A549 (cell line): ENCODE results near the gene DCLK2. TPM values are rescaled to one million over a fixed set of nuclear protein-coding genes. Genes with fewer than 3 reads are reported as not detected.

Source experiments
- ATAC-seq, 2 experiments: fragments of 200-7000 bp in 1 of 2; fragments of >200 bp in 1 of 2; cut with Nextera tagmentation in 1 of 2; cut with Tn5 transposase in 1 of 2; 3 replicates each; pipeline versions ENCODE4 v1.8.0 to v1.9.1; 2018 to 2020; ENCODE audit warnings: mild to moderate bottlenecking in 1 of 2, moderate library complexity in 1 of 2
- CTCF ChIA-PET: fragments of 300-600 bp; sonication (Branson Sonifier 250); formaldehyde crosslinking; extraction: SDS; loops from one replicate; lab custom pipeline; 2021; ENCODE audit warnings: antibody characterized with exemption, inconsistent platforms; lab: Yijun Ruan, JAX
- POLR2A ChIA-PET: fragments of 350-600 bp; formaldehyde crosslinking; extraction: SDS; loops from one replicate; lab custom pipeline; 2021; ENCODE audit warnings: antibody characterized with exemption, inconsistent platforms; lab: Yijun Ruan, JAX
- DNase-seq, 2 experiments: peaks; one replicate each; pipeline versions ENCODE4 v3.0.0 to v3.0.0-alpha.2; 2011 to 2016; ENCODE audit warnings: low read depth in 1 of 2, low spot score in 1 of 2
- FAIRE-seq: peaks from 2 replicates; lab custom pipeline; 2011; peaks lifted over from hg19 to GRCh38; lab: Jason Lieb, UNC
- H3K27ac ChIP-seq, 2 experiments: fragments of >200 bp; sonication (Bioruptor Twin); formaldehyde crosslinking; 3 replicates each; pipeline ENCODE4 v1.5.1; 2016 to 2017
- H3K4me1 ChIP-seq: fragments of >200 bp; sonication (Bioruptor Twin); formaldehyde crosslinking; 3 replicates; pipeline ENCODE4 v1.6.1; 2016
- H3K4me2 ChIP-seq: fragments of >200 bp; sonication (Bioruptor Twin); formaldehyde crosslinking; 3 replicates; pipeline ENCODE4 v1.6.1; 2016
- H3K4me3 ChIP-seq: fragments of >200 bp; sonication (Bioruptor Twin); formaldehyde crosslinking; 3 replicates; pipeline ENCODE4 v1.5.1; 2016
- H3K9me3 ChIP-seq: fragments of >200 bp; sonication (Bioruptor Twin); formaldehyde crosslinking; 3 replicates; pipeline ENCODE4 v1.6.1; 2016
- ATOH8 ChIP-seq: fragments of 250-450 bp; sonication (Bioruptor Pico); IDR thresholded peaks from 2 replicates; pipeline ENCODE4 v1.5.0; 2020; ENCODE audit warnings: low read depth, mild to moderate bottlenecking, moderate library complexity
- BHLHE40 ChIP-seq: IDR thresholded peaks from 2 replicates; pipeline ENCODE4 v1.6.1; 2012; ENCODE audit warnings: low read depth, low read length, inconsistent platforms
- CBX2 ChIP-seq: fragments of 200-600 bp; sonication (generic); IDR thresholded peaks from 2 replicates; pipeline ENCODE4 v1.6.1; 2016; ENCODE audit warnings: low read depth, mild to moderate bottlenecking, borderline replicate concordance
- CBX8 ChIP-seq: fragments of 200-600 bp; sonication (generic); IDR thresholded peaks from 2 replicates; pipeline ENCODE4 v1.6.1; 2016
- CEBPB ChIP-seq, 2 experiments: fragments of >200 bp in 1 of 2; sonication (Bioruptor Twin) in 1 of 2; formaldehyde crosslinking in 1 of 2; IDR thresholded peaks; 2 replicates each; pipeline ENCODE4 v1.6.1; 2012 to 2016
- CHD4 ChIP-seq: fragments of 200-600 bp; sonication (generic); IDR thresholded peaks from 2 replicates; pipeline ENCODE4 v1.6.1; 2016; ENCODE audit warnings: antibody characterized with exemption, mild to moderate bottlenecking, borderline replicate concordance
- EP300 ChIP-seq, 2 experiments: fragments of >200 bp; sonication (Bioruptor Twin); formaldehyde crosslinking; IDR thresholded peaks; 2 replicates in 1 of 2; 3 replicates in 1 of 2; pipeline ENCODE4 v1.6.1; 2016 to 2017
- ESRRA ChIP-seq: fragments of 150-350 bp; IDR thresholded peaks from 2 replicates; pipeline ENCODE4 v1.6.1; 2014; ENCODE audit warnings: mild to moderate bottlenecking, low read length, borderline replicate concordance
- FOSB ChIP-seq: fragments of 250-450 bp; sonication (Bioruptor Pico); IDR thresholded peaks from 2 replicates; pipeline ENCODE4 v1.5.0; 2020; ENCODE audit warnings: mild to moderate bottlenecking, moderate library complexity
- GATA3 ChIP-seq: IDR thresholded peaks from 2 replicates; pipeline ENCODE4 v1.6.1; 2012; ENCODE audit warnings: borderline replicate concordance
- HES2 ChIP-seq: fragments of >200 bp; sonication (Bioruptor Twin); formaldehyde crosslinking; IDR thresholded peaks from 2 replicates; pipeline ENCODE4 v1.6.1; 2016
- HOXA7 ChIP-seq: fragments of 250-450 bp; sonication (Bioruptor Pico); IDR thresholded peaks from 2 replicates; pipeline ENCODE4 v1.5.0; 2020; ENCODE audit warnings: mild to moderate bottlenecking, moderate library complexity
- JUN ChIP-seq, 2 experiments: fragments of >200 bp; sonication (Bioruptor Twin); formaldehyde crosslinking; IDR thresholded peaks; 2 replicates in 1 of 2; 3 replicates in 1 of 2; pipeline ENCODE4 v1.6.1; 2016 to 2017
- KDM1A ChIP-seq: fragments of 200-600 bp; sonication (generic); IDR thresholded peaks from 2 replicates; pipeline ENCODE4 v1.6.1; 2016; ENCODE audit warnings: low read depth, mild to moderate bottlenecking
- KDM5A ChIP-seq: fragments of 200-600 bp; sonication (generic); IDR thresholded peaks from 2 replicates; pipeline ENCODE4 v1.6.1; 2016; ENCODE audit warnings: antibody characterized with exemption, mild to moderate bottlenecking
- MAZ ChIP-seq: fragments of 150-350 bp; IDR thresholded peaks from 2 replicates; pipeline ENCODE4 v1.6.1; 2014; ENCODE audit warnings: antibody characterized with exemption, low read depth, low read length, borderline replicate concordance
- PHF8 ChIP-seq: fragments of 200-600 bp; sonication (generic); IDR thresholded peaks from 2 replicates; pipeline ENCODE4 v1.6.1; 2016; ENCODE audit warnings: low read depth, mild to moderate bottlenecking, antibody characterized with exemption, moderate library complexity, borderline replicate concordance
- RAD21 ChIP-seq, 2 experiments: fragments of >200 bp in 1 of 2; sonication (Bioruptor Twin) in 1 of 2; formaldehyde crosslinking in 1 of 2; IDR thresholded peaks in 1 of 2; conservative IDR thresholded peaks in 1 of 2; 2 replicates in 1 of 2; 3 replicates in 1 of 2; pipeline ENCODE4 v1.6.1; 2012 to 2018; ENCODE audit warnings: inconsistent platforms in 1 of 2
- RARB ChIP-seq: fragments of 250-450 bp; sonication (Bioruptor Pico); IDR thresholded peaks from 2 replicates; pipeline ENCODE4 v1.8.0; 2021; ENCODE audit warnings: mild to moderate bottlenecking, moderate library complexity
- TP53 ChIP-seq: fragments of 250-450 bp; sonication (Bioruptor Pico); IDR thresholded peaks from 2 replicates; pipeline ENCODE4 v1.5.0; 2021; ENCODE audit warnings: mild to moderate bottlenecking, moderate library complexity
- ZFP36 ChIP-seq: fragments of 450-650 bp; IDR thresholded peaks from 2 replicates; pipeline ENCODE4 v1.6.1; 2014; ENCODE audit warnings: borderline replicate concordance; ENCODE audit not compliant: partially characterized antibody
- WGBS: methylation state at CpG from one replicate; pipeline ENCODE4 v1.1.6; 2017; ENCODE audit errors: missing lambda C conversion rate; 5-methylcytosine and 5-hydroxymethylcytosine counted together
- polyA plus RNA-seq, 4 experiments: library from polyadenylated mRNA; depleted of rRNA in 3 of 4; stranded (reverse); fragments of >200 nt; fragmentation: RNase III in 1 of 4; extraction: RNeasy Plus Mini Kit Qiagen cat#74134 plus additional on column Dnase treatment in 1 of 4; gene quantifications; 2 replicates in 3 of 4; 3 replicates in 1 of 4; pipeline ENCODE4 v1.2.3, GENCODE V29; 2011 to 2017
- TF ChIP-seq, protein P1 (sequence below): fragments of 200-600 bp; sonication (generic); IDR thresholded peaks from 2 replicates; pipeline ENCODE4 v1.6.1; 2016; ENCODE audit warnings: antibody characterized with exemption, mild to moderate bottlenecking, moderate library complexity
- TF ChIP-seq, protein P2 (sequence below): fragments of >200 bp; sonication (Bioruptor Twin); formaldehyde crosslinking; IDR thresholded peaks from 3 replicates; pipeline ENCODE4 v1.6.1; 2016
- TF ChIP-seq, protein P3 (sequence below): fragments of 150-350 bp; IDR thresholded peaks from 2 replicates; pipeline ENCODE4 v1.6.1; 2014; ENCODE audit warnings: low read depth, mild to moderate bottlenecking, low read length
- TF ChIP-seq, protein P4 (sequence below): IDR thresholded peaks from 2 replicates; pipeline ENCODE4 v1.6.1; 2012

Gene DCLK2
- polyA plus RNA-seq, 2 of the 4 experiments (the other 2 are of a cell fraction) = 8.1 to 11.6 TPM

GRCh38 chr4:150087006-150087405, 8.8 kb downstream of the DCLK2 start:
- no peak for TF ChIP-seq RARB
- TF ChIP-seq, protein P1, sequence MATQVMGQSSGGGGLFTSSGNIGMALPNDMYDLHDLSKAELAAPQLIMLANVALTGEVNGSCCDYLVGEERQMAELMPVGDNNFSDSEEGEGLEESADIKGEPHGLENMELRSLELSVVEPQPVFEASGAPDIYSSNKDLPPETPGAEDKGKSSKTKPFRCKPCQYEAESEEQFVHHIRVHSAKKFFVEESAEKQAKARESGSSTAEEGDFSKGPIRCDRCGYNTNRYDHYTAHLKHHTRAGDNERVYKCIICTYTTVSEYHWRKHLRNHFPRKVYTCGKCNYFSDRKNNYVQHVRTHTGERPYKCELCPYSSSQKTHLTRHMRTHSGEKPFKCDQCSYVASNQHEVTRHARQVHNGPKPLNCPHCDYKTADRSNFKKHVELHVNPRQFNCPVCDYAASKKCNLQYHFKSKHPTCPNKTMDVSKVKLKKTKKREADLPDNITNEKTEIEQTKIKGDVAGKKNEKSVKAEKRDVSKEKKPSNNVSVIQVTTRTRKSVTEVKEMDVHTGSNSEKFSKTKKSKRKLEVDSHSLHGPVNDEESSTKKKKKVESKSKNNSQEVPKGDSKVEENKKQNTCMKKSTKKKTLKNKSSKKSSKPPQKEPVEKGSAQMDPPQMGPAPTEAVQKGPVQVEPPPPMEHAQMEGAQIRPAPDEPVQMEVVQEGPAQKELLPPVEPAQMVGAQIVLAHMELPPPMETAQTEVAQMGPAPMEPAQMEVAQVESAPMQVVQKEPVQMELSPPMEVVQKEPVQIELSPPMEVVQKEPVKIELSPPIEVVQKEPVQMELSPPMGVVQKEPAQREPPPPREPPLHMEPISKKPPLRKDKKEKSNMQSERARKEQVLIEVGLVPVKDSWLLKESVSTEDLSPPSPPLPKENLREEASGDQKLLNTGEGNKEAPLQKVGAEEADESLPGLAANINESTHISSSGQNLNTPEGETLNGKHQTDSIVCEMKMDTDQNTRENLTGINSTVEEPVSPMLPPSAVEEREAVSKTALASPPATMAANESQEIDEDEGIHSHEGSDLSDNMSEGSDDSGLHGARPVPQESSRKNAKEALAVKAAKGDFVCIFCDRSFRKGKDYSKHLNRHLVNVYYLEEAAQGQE = no peak
- TF ChIP-seq RAD21 (conservative IDR thresholded peaks at IDR 0.05 in 1 of 2, IDR thresholded peaks at IDR 0.05 in 1 of 2) = no peak
- no peak for TF ChIP-seq CEBPB (IDR thresholded peaks at IDR 0.05)
- TF ChIP-seq BHLHE40 = no peak
- no peak for TF ChIP-seq CHD4
- TF ChIP-seq GATA3 = no peak
- no peak for TF ChIP-seq HOXA7 (CRISPR knock-in tag)
- CTCF ChIA-PET = no interaction called here
- H3K4me1 ChIP-seq = peaks cover 10% of the 10 kb centered on the region
- no peak overlapping the region for H3K27ac ChIP-seq
- FAIRE-seq = no peak
- POLR2A ChIA-PET = no interaction called here
- no peak for ATAC-seq
- no peak for DNase-seq
- H3K4me3 ChIP-seq = no peak overlapping the region
- H3K4me2 ChIP-seq = no peak overlapping the region
- H3K9me3 ChIP-seq = no peaks in the 10 kb centered on the region
- 95% methylated on average over 4 of the region's 4 CpGs for WGBS

DNA sequence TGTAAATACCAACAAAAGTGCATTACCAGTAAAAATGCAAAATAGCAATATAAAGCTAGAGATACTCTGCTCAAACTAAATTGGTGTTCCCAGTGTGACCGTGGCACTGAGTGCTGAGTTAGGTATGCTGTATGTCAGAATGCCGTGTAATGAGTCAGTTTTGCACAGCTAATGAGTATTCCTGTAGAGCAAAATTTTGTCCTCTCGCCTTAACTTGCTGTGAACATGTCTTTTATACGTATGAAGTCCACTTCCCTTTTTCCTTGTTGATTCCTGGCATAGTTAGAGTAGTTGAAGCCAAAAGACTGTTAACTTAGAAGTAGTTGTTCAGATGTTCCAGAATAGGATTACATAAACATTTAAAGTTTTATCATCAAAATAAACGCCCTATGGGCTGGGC, 11.5 kb downstream of the DCLK2 start:
- H3K4me2 ChIP-seq = no peak overlapping the region
- no peaks in the 10 kb centered on the region for H3K4me1 ChIP-seq
- FAIRE-seq (no peak), DNase-seq (no peak), ATAC-seq (no peak)
- TF ChIP-seq GATA3 (no peak), KDM1A (no peak), HOXA7 (CRISPR knock-in tag) (no peak), JUN (IDR thresholded peaks at IDR 0.05) (no peak), ATOH8 (CRISPR knock-in tag) (no peak)
- TF ChIP-seq, protein P2, sequence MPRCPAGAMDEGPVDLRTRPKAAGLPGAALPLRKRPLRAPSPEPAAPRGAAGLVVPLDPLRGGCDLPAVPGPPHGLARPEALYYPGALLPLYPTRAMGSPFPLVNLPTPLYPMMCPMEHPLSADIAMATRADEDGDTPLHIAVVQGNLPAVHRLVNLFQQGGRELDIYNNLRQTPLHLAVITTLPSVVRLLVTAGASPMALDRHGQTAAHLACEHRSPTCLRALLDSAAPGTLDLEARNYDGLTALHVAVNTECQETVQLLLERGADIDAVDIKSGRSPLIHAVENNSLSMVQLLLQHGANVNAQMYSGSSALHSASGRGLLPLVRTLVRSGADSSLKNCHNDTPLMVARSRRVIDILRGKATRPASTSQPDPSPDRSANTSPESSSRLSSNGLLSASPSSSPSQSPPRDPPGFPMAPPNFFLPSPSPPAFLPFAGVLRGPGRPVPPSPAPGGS = no peak
- WGBS = 87% methylated on average over 5 of the region's 5 CpGs
- POLR2A ChIA-PET = no interaction called here
- CTCF ChIA-PET = no interaction called here
- no peak overlapping the region for H3K27ac ChIP-seq
- no peak overlapping the region for H3K4me3 ChIP-seq
- no peaks in the 10 kb centered on the region for H3K9me3 ChIP-seq

DNA sequence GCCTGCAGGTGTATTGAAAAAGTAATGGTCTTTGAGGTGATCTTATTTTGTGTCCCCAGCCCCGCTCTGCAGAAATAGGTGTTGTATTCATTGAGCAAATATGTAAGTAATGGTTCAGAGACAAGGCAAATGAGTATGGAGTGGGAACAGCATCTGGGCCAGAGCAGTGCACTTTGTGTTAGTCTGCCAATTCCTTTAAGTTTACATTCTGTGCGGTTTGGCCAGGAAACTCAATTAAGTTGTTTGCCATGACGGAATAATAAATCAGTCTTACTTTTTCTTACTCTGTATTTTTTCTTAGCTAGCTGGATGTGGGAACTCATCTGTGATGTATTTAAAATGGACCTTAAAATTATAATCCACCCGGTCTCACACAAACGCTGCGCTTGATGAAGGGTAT, 12.6 kb downstream of the DCLK2 start:
- FAIRE-seq (no peak), DNase-seq (no peak), ATAC-seq (no peak)
- WGBS = 93% methylated on average over 6 of the region's 6 CpGs
- Histone ChIP-seq H3K27ac (no peak overlapping the region), H3K4me1 (no peaks in the 10 kb centered on the region), H3K9me3 (no peaks in the 10 kb centered on the region), H3K4me3 (no peak overlapping the region), H3K4me2 (no peak overlapping the region)
- POLR2A ChIA-PET = no interaction called here
- CTCF ChIA-PET = no interaction called here
- TF ChIP-seq CHD4 (no peak), ZFP36 (no peak), CBX8 (no peak), RAD21 (conservative IDR thresholded peaks at IDR 0.05 in 1 of 2, IDR thresholded peaks at IDR 0.05 in 1 of 2) (no peak), CBX2 (no peak), HES2 (no peak), GATA3 (no peak), MAZ (no peak), ESRRA (no peak), KDM5A (no peak), KDM1A (no peak), FOSB (CRISPR knock-in tag) (no peak), TP53 (no peak), EP300 (IDR thresholded peaks at IDR 0.05) (no peak), PHF8 (no peak)
- TF ChIP-seq, protein P3, sequence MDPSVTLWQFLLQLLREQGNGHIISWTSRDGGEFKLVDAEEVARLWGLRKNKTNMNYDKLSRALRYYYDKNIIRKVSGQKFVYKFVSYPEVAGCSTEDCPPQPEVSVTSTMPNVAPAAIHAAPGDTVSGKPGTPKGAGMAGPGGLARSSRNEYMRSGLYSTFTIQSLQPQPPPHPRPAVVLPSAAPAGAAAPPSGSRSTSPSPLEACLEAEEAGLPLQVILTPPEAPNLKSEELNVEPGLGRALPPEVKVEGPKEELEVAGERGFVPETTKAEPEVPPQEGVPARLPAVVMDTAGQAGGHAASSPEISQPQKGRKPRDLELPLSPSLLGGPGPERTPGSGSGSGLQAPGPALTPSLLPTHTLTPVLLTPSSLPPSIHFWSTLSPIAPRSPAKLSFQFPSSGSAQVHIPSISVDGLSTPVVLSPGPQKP = no peak
- TF ChIP-seq, protein P4, sequence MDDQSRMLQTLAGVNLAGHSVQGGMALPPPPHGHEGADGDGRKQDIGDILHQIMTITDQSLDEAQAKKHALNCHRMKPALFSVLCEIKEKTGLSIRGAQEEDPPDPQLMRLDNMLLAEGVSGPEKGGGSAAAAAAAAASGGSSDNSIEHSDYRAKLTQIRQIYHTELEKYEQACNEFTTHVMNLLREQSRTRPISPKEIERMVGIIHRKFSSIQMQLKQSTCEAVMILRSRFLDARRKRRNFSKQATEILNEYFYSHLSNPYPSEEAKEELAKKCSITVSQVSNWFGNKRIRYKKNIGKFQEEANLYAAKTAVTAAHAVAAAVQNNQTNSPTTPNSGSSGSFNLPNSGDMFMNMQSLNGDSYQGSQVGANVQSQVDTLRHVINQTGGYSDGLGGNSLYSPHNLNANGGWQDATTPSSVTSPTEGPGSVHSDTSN = no peak
